SIG-M5 treated with dmso at 0.1 percent for 504 hours (cell line): ENCODE data around the gene NFAT5.
"Not testable (repeated sequence)": the region's sequence is repeated elsewhere in the genome, so short reads cannot be mapped to it uniquely, and the experiment has no call there.

ENCODE experiments used
- DNase-seq: peaks from one replicate; lab custom pipeline; 2025; ENCODE audit not compliant: unreplicated experiment; lab: John Stamatoyannopoulos, UW

Gene NFAT5

DNA sequence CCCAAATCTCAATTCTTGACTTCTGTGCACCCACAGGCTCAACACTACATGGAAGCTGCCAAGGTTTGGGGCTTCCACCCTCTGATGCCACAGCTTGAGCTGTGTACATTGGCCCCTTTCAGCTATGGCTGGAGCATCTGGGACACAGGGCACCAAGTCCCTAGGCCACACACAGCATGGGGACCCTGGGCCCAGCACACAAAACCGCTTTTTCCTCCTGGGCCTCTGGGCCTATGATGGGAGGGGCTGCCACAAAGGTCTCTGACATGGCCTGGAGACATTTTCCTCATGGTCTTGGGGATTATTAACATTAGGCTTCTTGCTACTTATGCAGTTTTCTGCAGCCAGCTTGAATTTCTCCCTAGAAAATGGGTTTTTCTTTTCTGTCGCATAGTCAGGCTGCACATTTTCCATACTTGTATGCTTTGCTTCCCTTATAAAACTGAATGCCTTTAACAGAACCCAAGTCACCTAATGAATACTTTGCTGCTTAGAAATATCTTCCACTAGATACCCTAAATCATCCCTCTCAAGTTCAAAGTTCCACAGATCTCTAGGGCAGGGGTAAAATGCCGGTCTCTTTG, 70.9 kb downstream of the NFAT5 start:
- not testable (repeated sequence) for DNase-seq

DNA sequence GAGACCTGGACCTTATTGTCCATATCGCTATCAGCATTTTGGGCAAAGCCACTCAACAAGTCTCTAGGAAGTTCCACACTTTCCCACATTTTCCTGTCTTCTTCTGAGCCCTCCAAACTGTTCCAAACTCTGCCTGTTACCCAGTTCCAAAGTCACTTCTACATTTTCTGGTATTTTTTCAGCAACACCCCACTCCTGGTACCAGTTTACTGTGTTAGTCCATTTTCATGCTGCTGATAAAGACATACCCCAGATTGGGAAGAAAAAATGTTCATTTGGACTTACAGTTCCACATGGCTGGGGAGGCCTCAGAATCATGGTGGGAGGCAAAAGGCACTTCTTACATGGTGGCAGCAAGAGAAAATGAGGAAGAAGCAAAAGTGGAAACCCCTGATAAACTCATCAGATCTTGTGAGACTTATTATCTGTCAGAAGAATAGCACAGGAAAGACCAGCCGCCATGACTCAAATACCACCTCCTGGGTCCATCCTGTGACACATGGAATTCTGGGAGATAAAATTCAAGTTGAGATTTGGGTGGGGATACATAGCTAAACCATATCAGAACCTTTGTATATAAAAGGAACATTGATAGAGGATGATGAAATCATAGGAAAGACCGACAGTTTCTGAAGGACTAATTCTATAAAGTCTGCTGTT, 71.6 kb downstream of the NFAT5 start:
- not testable (repeated sequence) for DNase-seq

DNA sequence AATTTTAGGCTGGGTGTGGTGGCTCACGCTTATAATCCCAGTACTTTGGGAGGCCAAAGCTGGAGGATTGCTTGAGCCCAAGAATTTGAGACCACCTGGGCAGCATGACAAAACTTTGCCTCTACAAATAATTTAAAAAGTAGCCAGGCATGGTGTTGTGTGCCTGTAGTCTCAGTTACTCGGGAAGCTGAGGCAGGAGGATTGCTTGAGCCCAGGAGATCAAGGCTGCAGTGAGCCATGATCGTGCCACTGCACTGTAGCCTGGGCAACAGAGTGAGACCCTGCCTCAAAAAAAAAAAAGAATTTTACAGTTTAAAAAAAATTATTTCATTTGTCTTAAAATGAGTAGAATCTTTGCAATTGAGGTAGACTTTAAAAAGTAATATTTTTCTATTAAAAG, 78.2 kb downstream of the NFAT5 start:
- DNase-seq: not testable (repeated sequence)

DNA sequence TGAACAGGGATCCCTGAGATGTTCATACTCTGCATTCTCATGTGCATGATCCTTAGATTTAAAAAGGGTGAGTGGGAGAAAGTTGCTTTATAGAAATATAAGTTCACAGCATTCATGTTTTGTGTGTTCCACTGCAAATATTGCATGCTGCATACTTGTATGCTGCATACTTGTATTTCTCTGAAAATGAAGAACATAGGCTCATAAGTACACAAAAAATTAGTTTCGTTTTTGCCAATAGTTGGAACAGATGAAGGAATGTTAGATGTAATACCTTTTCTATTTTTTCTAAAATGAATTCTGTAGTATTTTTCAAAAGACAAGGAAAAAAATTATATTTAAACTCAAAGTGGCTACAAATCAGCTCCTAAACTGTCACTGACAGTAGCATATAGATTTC, 79.0 kb downstream of the NFAT5 start:
- DNase-seq: no peak

DNA sequence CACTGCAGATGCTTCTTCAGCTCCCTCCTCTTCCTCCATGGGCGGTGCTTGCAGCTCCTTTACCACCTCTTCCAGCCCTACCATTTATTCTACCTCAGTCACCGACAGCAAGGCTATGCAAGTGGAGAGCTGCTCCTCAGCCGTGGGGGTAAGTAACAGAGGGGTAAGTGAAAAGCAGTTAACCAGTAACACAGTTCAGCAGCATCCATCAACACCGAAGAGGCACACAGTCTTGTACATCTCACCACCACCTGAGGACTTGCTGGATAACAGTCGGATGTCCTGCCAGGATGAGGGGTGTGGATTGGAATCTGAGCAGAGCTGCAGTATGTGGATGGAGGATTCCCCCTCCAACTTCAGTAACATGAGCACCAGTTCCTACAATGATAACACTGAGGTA, 81.3 kb downstream of the NFAT5 start:
- DNase-seq: no peak

DNA sequence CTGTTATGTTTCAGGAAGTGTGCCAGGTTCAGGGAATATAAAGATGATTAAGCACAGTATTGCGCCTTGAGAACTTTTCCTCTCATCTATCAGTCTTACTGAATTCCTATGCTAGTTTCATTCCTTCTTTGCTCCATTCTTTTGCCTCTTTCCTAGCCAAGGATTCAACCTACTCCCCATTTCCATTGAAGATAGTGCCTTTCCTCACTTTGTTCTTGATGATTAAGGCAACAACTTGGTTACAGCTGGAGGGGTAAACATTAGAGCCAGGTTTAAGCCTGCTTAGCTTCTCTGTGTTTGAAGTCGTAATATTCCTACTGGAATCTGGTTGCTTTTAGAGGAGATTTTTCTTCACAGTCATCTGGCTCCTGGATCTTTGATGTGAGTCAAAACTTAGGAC, 85.5 kb downstream of the NFAT5 start:
- no peak for DNase-seq

DNA sequence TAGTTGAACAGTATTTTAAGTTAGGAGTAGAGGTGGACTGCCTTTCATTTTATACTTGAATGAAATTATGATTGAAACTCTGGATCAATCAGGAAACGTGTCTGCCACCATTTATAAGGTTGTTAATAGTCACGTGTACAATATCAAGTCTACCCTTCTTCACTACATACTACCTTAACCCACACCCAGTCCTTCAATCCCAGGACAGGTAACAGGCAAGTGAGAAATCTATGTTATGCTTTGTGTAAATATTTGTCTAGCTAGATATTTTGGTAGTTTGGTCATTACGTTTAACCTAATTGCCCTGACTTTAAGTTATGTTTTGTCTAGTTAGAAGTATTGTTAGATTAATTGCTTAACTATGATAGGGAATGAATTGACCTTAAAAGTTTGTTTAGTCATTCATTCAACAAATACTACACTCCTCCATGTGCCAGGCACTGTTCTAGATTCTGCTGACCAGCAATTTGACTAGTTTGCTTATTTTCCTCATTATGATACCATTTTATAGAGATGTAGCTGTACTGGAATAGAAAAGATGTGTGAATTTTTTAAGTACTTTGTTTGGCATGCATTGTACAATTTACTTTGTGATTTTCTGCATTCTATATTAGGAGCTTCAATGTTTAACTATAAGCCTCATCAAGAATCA, 88.6 kb downstream of the NFAT5 start:
- DNase-seq: no peak

DNA sequence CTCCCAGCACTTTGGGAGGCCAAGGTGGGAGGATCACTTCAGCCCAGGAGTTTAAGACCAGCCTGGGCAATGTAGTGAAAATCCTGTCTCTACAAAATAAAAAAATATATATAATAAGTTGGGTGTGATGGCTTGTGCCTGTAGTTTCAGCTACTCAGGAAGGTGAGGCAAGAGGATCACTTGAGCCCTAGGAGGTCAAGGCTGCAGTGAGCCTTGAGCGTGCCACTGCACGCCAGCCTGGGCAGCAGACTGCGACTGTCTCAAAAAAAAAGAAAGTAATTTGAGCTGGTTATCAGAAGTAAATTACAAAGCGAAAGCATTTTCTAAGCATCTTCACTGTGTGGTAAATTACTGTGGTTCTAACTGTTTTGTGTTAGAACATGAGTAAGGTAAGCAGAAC, 94.4 kb downstream of the NFAT5 start:
- no peak for DNase-seq

DNA sequence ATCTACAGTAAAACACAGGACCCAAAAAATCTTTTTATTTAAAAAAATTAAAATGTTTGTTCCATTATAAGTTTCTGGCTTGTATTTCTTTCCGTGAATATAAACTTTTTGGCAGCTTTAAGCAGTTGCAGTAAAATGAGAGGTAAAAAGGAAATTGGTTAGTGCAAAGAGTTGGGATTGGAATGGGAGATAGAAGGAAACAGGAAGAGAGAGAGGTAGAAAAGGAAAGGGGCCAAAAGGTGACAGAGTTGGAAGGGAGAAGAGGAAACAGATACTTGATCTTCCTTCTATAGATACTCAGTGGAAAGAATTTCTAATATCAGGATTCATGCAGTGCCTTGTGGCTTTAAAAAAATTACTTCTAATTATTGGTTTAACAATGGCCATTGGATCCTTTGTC, 97.1 kb downstream of the NFAT5 start:
- no peak for DNase-seq

DNA sequence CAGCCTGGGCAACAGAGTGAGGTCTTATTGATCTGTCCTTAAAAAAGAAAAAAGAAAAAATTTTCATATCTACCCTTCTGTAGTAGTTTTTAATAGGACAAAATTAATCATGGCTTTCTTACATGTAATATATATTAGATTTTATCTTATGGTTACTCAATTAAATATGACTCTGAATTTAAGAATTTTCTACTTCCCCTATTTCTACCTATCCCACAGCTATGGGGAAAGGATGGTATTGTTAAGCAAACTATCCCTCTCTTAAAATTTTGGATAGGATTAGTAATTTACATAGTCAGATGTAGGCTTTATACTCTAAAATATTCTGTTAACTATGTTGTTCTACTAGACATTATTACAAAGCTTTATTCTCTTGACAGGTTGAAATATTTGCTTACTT, 98.1 kb downstream of the NFAT5 start:
- DNase-seq: peak; percentile 19

DNA sequence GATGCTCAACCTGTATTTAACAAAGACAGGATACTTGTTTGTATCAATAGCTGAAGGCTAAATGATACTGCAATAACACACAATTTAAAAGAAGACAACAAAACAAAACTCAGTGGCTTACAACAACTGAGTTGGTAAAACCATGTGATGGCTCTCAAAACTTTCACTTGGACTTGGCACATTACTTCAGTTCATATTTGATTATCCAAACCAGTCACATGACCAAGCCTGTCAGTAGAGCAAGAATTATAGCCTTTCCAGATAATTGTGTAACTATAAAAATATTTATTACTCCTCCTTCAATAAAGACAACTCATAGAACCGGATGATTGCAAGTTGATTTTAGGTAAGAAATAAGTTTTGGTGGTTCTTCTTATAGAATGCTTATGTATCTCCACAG, 103.8 kb downstream of the NFAT5 start:
- DNase-seq: no peak

DNA sequence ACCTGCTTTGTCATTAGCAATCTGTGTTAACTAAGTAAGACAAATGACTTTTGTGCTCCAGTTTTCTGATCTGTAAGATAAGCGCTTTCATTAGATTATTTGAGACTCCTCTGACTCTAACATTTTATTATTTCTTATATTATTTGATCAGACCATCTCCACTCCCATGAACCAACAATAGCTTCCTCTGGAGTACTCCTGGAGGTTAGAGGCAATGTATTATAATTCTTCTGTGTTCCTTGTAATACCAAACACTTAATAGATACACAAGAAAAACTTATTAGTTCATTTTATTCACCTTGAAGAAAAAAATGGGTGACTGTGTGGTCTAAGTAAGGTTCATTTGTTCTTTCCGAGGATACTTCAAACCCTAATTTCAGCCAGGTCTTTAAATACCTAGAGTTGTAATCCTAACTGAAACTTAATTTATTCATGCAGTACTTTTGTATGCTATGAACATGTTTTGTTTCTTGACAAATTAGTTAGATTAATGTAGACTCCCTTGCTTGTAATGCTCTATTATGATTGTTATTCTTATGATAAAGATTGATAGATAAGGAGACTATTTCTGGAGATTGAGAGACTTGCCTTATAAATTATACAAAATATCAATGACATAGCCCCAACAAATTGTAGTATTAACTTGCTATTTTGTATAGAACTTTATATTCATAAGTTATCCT, 106.7 kb downstream of the NFAT5 start:
- DNase-seq: no peak

DNA sequence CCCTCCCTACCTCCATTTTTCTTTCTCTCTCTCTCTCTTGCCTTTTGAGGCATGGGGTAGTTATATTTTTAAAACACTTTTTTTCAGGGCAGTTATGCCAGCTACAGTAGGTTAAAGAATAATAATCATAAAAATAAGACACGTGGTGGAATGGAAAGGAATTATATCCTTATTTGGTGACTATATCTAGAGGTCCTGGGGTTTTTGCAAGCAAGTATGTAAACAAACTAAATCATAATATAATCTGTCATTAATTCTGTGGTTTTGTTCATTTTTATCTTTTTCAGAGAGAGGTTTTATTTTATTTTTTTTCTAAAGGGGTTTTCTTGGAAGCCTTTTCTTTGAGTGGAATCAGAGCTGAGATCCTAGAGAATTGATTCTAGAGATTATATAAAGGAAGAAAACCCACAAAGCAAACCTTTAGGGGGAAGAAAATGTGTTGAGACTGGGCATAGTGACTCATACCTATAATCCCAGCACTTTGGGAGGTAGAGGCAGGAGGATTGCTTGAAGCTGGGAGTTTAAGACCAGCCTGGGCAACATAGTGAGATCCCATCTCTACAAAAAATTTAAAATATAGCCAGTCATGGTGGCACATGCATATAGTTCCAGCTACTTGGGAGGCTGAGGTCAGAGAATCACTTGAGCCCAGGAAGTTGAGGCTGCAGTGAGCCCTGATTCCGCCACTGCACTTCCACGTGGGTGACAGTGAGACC, 107.4 kb downstream of the NFAT5 start:
- DNase-seq: no peak

DNA sequence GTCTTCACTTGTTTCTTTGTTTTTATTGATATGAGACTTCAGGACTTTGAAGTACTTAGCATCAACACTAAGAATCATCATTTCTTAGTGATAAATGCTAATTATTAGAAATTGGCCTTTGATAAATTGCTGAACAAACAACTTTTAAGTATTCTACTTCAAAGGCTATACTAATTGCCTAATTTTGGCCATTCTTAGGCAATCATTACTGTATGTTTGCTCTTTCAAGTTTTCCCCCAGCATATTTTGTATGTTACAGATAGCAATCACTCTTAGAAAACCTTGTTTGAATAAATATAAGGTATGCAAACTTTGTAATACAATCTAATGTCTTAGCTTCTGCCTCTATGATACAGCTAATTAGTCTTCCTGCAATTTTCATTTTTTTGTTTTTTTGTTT, 114.6 kb downstream of the NFAT5 start:
- DNase-seq: no peak

DNA sequence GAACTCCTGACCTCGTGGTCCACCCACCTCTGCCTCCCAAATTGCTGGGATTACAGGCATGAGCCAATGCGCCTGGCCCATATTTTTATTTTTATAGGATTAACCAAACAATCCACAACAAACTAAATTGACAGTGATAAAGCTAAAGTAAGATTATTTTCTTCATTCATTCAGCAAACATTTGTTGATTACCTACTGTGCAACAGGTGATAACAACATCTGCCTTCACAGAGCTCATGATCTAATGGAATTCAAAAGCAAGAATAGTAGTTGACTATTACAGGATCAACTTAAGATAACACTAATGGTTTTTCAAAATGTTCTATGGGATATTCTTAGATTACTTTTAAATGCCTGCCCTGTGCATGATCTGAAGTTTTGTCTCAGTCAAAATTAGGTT, 122.8 kb downstream of the NFAT5 start:
- DNase-seq: no peak

DNA sequence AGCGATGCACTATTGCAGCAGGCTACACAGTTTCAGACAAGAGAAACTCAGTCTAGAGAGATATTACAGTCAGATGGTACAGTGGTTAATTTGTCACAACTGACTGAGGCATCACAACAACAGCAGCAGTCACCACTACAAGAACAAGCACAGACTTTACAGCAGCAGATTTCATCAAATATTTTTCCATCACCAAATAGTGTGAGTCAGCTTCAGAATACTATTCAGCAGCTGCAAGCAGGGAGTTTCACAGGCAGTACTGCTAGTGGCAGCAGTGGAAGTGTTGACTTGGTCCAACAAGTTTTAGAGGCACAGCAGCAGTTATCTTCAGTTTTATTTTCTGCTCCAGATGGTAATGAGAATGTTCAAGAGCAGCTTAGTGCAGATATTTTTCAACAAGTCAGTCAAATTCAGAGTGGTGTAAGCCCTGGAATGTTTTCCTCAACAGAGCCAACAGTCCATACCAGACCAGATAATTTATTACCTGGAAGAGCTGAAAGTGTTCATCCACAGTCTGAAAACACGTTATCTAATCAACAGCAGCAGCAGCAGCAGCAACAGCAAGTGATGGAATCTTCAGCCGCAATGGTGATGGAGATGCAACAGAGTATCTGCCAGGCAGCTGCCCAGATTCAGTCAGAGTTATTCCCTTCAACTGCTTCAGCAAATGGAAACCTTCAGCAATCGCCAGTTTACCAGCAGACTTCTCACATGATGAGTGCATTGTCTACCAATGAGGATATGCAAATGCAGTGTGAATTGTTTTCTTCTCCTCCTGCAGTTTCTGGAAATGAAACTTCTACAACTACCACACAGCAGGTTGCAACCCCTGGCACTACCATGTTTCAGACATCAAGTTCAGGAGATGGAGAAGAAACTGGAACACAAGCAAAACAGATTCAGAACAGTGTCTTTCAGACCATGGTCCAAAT, 126.5 kb downstream of the NFAT5 start:
- DNase-seq: peak; percentile 20

DNA sequence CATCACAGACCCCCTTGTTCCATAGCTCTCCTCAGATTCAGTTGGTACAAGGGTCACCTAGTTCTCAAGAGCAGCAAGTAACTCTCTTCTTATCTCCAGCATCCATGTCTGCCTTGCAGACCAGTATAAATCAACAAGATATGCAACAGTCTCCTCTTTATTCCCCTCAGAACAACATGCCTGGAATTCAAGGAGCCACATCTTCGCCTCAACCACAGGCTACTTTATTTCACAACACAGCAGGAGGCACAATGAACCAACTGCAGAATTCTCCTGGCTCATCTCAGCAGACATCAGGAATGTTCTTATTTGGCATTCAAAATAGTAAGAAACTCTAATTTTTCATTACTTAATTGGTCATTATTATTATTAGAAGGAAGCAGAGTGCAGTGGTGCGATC, 128.2 kb downstream of the NFAT5 start:
- DNase-seq: no peak

DNA sequence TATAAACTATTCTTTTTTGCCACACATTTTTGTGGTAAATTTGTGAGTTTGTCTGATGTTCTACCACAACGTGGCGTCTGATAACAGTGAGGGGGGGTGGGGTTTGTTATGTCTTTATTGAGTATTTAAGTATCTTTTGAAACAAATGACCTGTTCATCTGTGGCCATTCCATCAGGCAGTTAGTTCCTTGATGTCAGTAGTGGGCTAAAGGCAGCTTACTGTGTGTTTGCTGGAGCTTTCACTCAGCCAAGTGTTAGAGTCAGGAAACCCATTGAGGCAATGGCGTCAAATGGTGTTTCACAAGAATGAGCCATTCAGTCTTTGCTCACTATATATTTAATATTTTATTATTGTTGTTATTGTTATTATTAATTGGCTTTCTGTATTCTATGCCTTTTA, 132.6 kb downstream of the NFAT5 start:
- DNase-seq: no peak

DNA sequence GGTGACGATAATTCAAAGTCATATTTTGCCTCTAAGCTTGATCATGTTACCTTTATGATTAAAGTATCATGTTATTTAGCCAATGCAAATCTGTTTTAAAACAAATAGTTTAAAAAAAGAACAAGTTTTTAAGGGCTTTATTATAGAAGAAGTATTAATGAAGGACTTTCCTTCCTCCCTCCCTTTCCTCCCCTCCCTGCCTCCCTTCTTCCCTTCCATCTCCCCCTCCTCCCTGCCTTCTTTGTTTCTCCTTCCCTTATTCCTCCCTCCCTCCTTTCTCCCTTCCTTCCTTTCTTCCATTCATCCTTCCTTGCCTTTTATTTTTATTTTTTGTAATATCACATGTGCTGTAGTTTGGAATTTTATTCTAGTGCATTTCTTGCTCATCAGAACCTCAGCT, 134.1 kb downstream of the NFAT5 start:
- no peak for DNase-seq

DNA sequence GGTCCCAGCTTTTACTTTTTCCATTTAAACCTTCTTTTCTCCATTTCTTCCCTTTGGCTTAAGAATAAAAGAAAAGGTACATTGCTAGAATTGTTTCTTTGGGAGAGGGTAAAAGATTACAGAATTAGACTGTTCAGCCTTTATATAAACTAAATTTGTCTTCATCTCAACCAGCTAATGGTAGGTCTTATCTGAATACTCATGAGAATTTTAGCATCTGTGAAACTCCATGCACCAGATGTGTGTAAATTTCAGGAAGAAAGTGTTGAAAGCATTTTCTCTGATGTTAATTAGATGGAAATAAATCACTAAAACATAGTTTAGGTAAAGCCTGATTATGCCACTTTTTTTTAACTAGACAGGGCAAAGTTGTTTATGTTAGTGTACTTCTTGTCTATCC, 135.7 kb downstream of the NFAT5 start:
- no peak for DNase-seq
